IPS-NIHi7 (cell line): Measurements from ENCODE around the gene FTO.

ENCODE experiments used
- DNase-seq: peaks from one replicate; pipeline ENCODE4 v3.0.0; 2012; ENCODE audit warnings: mixed read lengths; ENCODE audit errors: extremely low spot score

The FTO gene

GRCh38 chr16:54153240-54153934 is 449.4 kb downstream of the FTO start:
- no peak for DNase-seq

GRCh38 chr16:54156349-54156748 is 452.4 kb downstream of the FTO start:
- DNase-seq: no peak

GRCh38 chr16:54158986-54159385 is 455.0 kb downstream of the FTO start:
- no peak for DNase-seq

- no peak for DNase-seq
These were observed 455.6 kb downstream of the FTO start for GRCh38 chr16:54159490-54160080.

- DNase-seq: no peak
These were observed 456.4 kb downstream of the FTO start for GRCh38 chr16:54160252-54160860.

- no peak for DNase-seq
These were observed 457.3 kb downstream of the FTO start for GRCh38 chr16:54160939-54161897.

GRCh38 chr16:54163197-54163843 is 459.4 kb downstream of the FTO start:
- DNase-seq: no peak

GRCh38 chr16:54164789-54165173 is 460.8 kb downstream of the FTO start:
- no peak for DNase-seq

GRCh38 chr16:54165174-54165911 is 461.4 kb downstream of the FTO start:
- no peak for DNase-seq

GRCh38 chr16:54165912-54166865 is 462.2 kb downstream of the FTO start:
- DNase-seq: no peak

GRCh38 chr16:54169112-54169511 is 465.2 kb downstream of the FTO start:
- DNase-seq: no peak

- no peak for DNase-seq
These were observed 467.9 kb downstream of the FTO start for GRCh38 chr16:54171626-54172537.

- no peak for DNase-seq
These were observed 469.5 kb downstream of the FTO start for GRCh38 chr16:54173490-54173889.

GRCh38 chr16:54174201-54174600 is 470.2 kb downstream of the FTO start:
- peak; percentile 30 for DNase-seq

GRCh38 chr16:54174750-54175149 is 470.8 kb downstream of the FTO start:
- DNase-seq: no peak

- no peak for DNase-seq
These were observed 471.2 kb downstream of the FTO start for GRCh38 chr16:54175169-54175551.

- no peak for DNase-seq
These were observed 471.8 kb downstream of the FTO start for GRCh38 chr16:54175552-54176375.

- peak; percentile 73 for DNase-seq
These were observed 472.5 kb downstream of the FTO start for GRCh38 chr16:54176376-54176901.
